Endothelial cell of hepatic sinusoid (primary cell): ENCODE results near the gene DET1.
"Not testable (repeated sequence)": the region's sequence is repeated elsewhere in the genome, so short reads cannot be mapped to it uniquely, and the experiment has no call there.

ENCODE experiments used
- in situ Hi-C: cut with HindIII; loops from 2 replicates; pipeline ENCODE4 v1.10.0; 2017; ENCODE audit warnings: low sequenced_read_pairs

Gene DET1

GRCh38 chr15:88546248-88547129, at the start of gene DET1:
Gene DET1 (minus strand): TSS chr15:88546681. CDS start chr15:88531705, 14,976 bp downstream.
- in situ Hi-C loops = no loop called here

GRCh38 chr15:88591384-88591783, 44.9 kb upstream of the DET1 start:
- in situ Hi-C loops = no loop called here

- in situ Hi-C loops = no loop called here
These were observed 44.3 kb upstream of the DET1 start for GRCh38 chr15:88590759-88591158.

- in situ Hi-C loops = no loop called here
These were observed 40.1 kb upstream of the DET1 start for GRCh38 chr15:88586401-88587162.

- in situ Hi-C loops = no loop called here
These were observed 34.1 kb upstream of the DET1 start for GRCh38 chr15:88580532-88580931.

GRCh38 chr15:88579322-88579721, 32.8 kb upstream of the DET1 start:
- in situ Hi-C loops = loop anchor here (5.0 kb wide), 1 partner anchor 72 kb away; no protein-coding TSS in a partner anchor

GRCh38 chr15:88574655-88575054, 28.2 kb upstream of the DET1 start:
- in situ Hi-C loops = loop anchor here (5.0 kb wide), 1 partner anchor 67 kb away; no protein-coding TSS in a partner anchor

- in situ Hi-C loops = no loop called here
These were observed 27.6 kb upstream of the DET1 start for GRCh38 chr15:88574077-88574476.

- in situ Hi-C loops = no loop called here
These were observed 25.4 kb upstream of the DET1 start for GRCh38 chr15:88571852-88572259.

- in situ Hi-C loops = no loop called here
These were observed 24.8 kb upstream of the DET1 start for GRCh38 chr15:88571153-88571851.

GRCh38 chr15:88568589-88568988, 22.1 kb upstream of the DET1 start:
- in situ Hi-C loops = no loop called here

GRCh38 chr15:88564741-88565140, 18.3 kb upstream of the DET1 start:
- in situ Hi-C loops = no loop called here

- in situ Hi-C loops = no loop called here
These were observed 17.2 kb upstream of the DET1 start for GRCh38 chr15:88563638-88564037.

- in situ Hi-C loops = not testable (repeated sequence)
These were observed 13.1 kb upstream of the DET1 start for GRCh38 chr15:88559565-88559964.

GRCh38 chr15:88558026-88558425, 11.5 kb upstream of the DET1 start:
- in situ Hi-C loops = not testable (repeated sequence)

- in situ Hi-C loops = not testable (repeated sequence)
These were observed 1.5 kb upstream of the DET1 start for GRCh38 chr15:88548009-88548408.

GRCh38 chr15:88545578-88546247, 768 bp downstream of the DET1 start:
- in situ Hi-C loops = not testable (repeated sequence)

- in situ Hi-C loops = no loop called here
These were observed 3.3 kb downstream of the DET1 start for GRCh38 chr15:88543065-88543776.

GRCh38 chr15:88542342-88542733, 4.1 kb downstream of the DET1 start:
- in situ Hi-C loops = no loop called here
